ENCODE results near the gene ECT2L. TPM values are rescaled to one million over a fixed set of nuclear protein-coding genes. Genes with fewer than 3 reads are reported as not detected.

ECT2L gene
- total and polyA plus RNA-seq, 2 of the 4 experiments (the other 2 are of a cell fraction), result not detected

GRCh38 chr6:138945354-138945753 is 149.5 kb downstream of the ECT2L start:
- Histone ChIP-seq H3K23ac (ENCODE audit: low read depth, low read length) (no peak overlapping the region), H2BK5ac (ENCODE audit: low read depth, low read length, poor library complexity, severe bottlenecking) (peak overlapping the region; percentile 33), H3K9me1 (ENCODE audit: insufficient read depth, low read length) (peaks cover 6% of the 10 kb centered on the region), H3K27me3 (ENCODE audit: control insufficient read depth, insufficient read depth, low read length) (no peaks in the 10 kb centered on the region), H2AK9ac (replicated peaks; ENCODE audit: low read depth, low read length, poor library complexity) (no peak overlapping the region), H3K56ac (ENCODE audit: extremely low read depth, insufficient read depth, low read length) (no peak overlapping the region), H2AK5ac (ENCODE audit: low read depth, low read length) (no peak overlapping the region; the same call in 1 of the 2 replicates), H3K4me1 (ENCODE audit: control insufficient read depth, insufficient read depth, low read length) (peaks cover 2% of the 10 kb centered on the region), H3K79me1 (ENCODE audit: low read depth in 1 of 2, low read length in 2 of 2) (peaks cover 15 to 22% of the 10 kb centered on the region in 2 experiments), H4K91ac (ENCODE audit: insufficient read depth, low read depth, low read length) (no peak overlapping the region), H3K4me3 (ENCODE audit: insufficient read depth, low read depth, low read length) (no peak overlapping the region), H4K20me1 (ENCODE audit: insufficient read depth, low read length) (no peaks in the 10 kb centered on the region), H3K4me2 (ENCODE audit: low read depth, low read length) (no peak overlapping the region), H3K27ac (ENCODE audit: insufficient read depth, low read length) (no peak overlapping the region), H3K36me3 (ENCODE audit: control insufficient read depth, insufficient read depth, low read length) (peaks cover 6% of the 10 kb centered on the region), H3K4ac (ENCODE audit: low read depth, low read length) (no peak overlapping the region), H3K14ac (replicated peaks; ENCODE audit: low read depth, low read length) (no peak overlapping the region), H2AFZ (replicated peaks; ENCODE audit: low read length, poor library complexity) (no peak overlapping the region), H4K5ac (ENCODE audit: low read depth, low read length) (no peak overlapping the region), H3K18ac (ENCODE audit: low read depth, low read length) (no peak overlapping the region), H4K8ac (ENCODE audit: low read depth in 2 of 2, low read length in 2 of 2) (no peak overlapping the region), H2BK15ac (ENCODE audit: low read depth, low read length) (no peak overlapping the region), H3K9ac (ENCODE audit: low read depth, low read length) (no peak overlapping the region), H3K9me3 (ENCODE audit: control insufficient read depth, insufficient read depth, low read length) (no peaks in the 10 kb centered on the region), H2BK120ac (ENCODE audit: low read depth, low read length) (no peak overlapping the region; the same call in 1 of the 2 replicates), H2BK20ac (ENCODE audit: low read depth, low read length) (0 out of 2 replicates have a peak overlapping the region, but pooled peaks have one; percentile 46)
- dilution Hi-C loops (cut with HindIII; ENCODE audit: low sequenced_read_pairs, unreplicated experiment), result no loop called here
- WGBS, 2 experiments (ENCODE audit: extremely low coverage in 2 of 2, insufficient read length in 1 of 2), result 100% methylated on average over 3 of the region's 5 CpGs; no CpG with 5 or more reads in 1 of the 2 experiments
- CTCF ChIA-PET, result no interaction called here
- in situ Hi-C loops (cut with MboI; ENCODE audit: low sequenced_read_pairs), result no loop called here
- intact Hi-C loops (cut with micrococcal nuclease), result no loop called here
- POLR2A ChIA-PET (ENCODE audit: unreplicated experiment), result no interaction called here
- no TSS peak for BruUV-seq (replicated peaks)
- no peak for TF ChIP-seq RFX5 (IDR thresholded peaks at IDR 0.05; ENCODE audit: low read depth, low read length)
- TF ChIP-seq, protein P1, sequence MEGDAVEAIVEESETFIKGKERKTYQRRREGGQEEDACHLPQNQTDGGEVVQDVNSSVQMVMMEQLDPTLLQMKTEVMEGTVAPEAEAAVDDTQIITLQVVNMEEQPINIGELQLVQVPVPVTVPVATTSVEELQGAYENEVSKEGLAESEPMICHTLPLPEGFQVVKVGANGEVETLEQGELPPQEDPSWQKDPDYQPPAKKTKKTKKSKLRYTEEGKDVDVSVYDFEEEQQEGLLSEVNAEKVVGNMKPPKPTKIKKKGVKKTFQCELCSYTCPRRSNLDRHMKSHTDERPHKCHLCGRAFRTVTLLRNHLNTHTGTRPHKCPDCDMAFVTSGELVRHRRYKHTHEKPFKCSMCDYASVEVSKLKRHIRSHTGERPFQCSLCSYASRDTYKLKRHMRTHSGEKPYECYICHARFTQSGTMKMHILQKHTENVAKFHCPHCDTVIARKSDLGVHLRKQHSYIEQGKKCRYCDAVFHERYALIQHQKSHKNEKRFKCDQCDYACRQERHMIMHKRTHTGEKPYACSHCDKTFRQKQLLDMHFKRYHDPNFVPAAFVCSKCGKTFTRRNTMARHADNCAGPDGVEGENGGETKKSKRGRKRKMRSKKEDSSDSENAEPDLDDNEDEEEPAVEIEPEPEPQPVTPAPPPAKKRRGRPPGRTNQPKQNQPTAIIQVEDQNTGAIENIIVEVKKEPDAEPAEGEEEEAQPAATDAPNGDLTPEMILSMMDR (conservative IDR thresholded peaks at IDR 0.05; ENCODE audit: low read depth, low read length), result no peak
- TF ChIP-seq MAZ (IDR thresholded peaks at IDR 0.05; ENCODE audit: borderline replicate concordance, low read depth, low read length), result no peak
- TF ChIP-seq RCOR1 (IDR thresholded peaks at IDR 0.05; ENCODE audit: insufficient replicate concordance, low read length), result no peak
- TF ChIP-seq MAFK (IDR thresholded peaks at IDR 0.05; ENCODE audit: low read depth, low read length), result no peak
- TF ChIP-seq RAD21 (IDR thresholded peaks at IDR 0.05; ENCODE audit: low read length), result no peak
- TF ChIP-seq USF2 (IDR thresholded peaks at IDR 0.05; ENCODE audit: low read depth, low read length), result no peak
- no peak for TF ChIP-seq CEBPB (IDR thresholded peaks at IDR 0.05; ENCODE audit: low read depth, low read length)
- TF ChIP-seq ELK1 (IDR thresholded peaks at IDR 0.05; ENCODE audit: borderline replicate concordance, low read depth, low read length), result no peak
- no peak for TF ChIP-seq FOS (IDR thresholded peaks at IDR 0.05; ENCODE audit: low read depth, low read length)
- TF ChIP-seq NFE2L2 (IDR thresholded peaks at IDR 0.05; ENCODE audit: low read depth, low read length), result no peak
- TF ChIP-seq SMC3 (IDR thresholded peaks at IDR 0.05; ENCODE audit: low read depth, low read length), result no peak
- no peak for TF ChIP-seq MXI1 (IDR thresholded peaks at IDR 0.05; ENCODE audit: borderline replicate concordance, low read depth, low read length)
- no peak for TF ChIP-seq POLR2A (IDR thresholded peaks at IDR 0.05; ENCODE audit: low read depth, low read length)
- TF ChIP-seq BHLHE40 (IDR thresholded peaks at IDR 0.05; ENCODE audit: low read depth, low read length), result no peak
- no peak for TF ChIP-seq CHD1 (IDR thresholded peaks at IDR 0.05; ENCODE audit: low read depth, low read length)
- DNase-seq (no peak), ATAC-seq (ENCODE audit: low read depth) (no peak)
